Nephron progenitor cell (in vitro differentiated cells): ENCODE data around the gene SP3.
A peak's percentile ranks its signal among the peaks of the same experiment; 100 is the strongest.

ENCODE experiments used
- DNase-seq: peaks from one replicate; pipeline ENCODE4 v3.0.0; 2021
- H3K27ac Mint-ChIP-seq: 2 replicates; pipeline ENCODE4 v1.8.0; 2021; ENCODE audit warnings: mild to moderate bottlenecking, moderate library complexity, mixed read lengths
- H3K27me3 Mint-ChIP-seq: 2 replicates; pipeline ENCODE4 v1.8.0; 2021; ENCODE audit warnings: mild to moderate bottlenecking, low read depth, mixed read lengths; ENCODE audit not compliant: poor library complexity
- H3K36me3 Mint-ChIP-seq: 2 replicates; pipeline ENCODE4 v1.8.0; 2021; ENCODE audit warnings: low read depth, mixed read lengths
- H3K4me1 Mint-ChIP-seq: 2 replicates; pipeline ENCODE4 v1.8.0; 2021; ENCODE audit warnings: mixed read lengths
- H3K4me3 Mint-ChIP-seq: 2 replicates; pipeline ENCODE4 v1.8.0; 2021; ENCODE audit warnings: mild to moderate bottlenecking, moderate library complexity, mixed read lengths
- H3K9me3 Mint-ChIP-seq: 2 replicates; pipeline ENCODE4 v1.8.0; 2021; ENCODE audit warnings: mild to moderate bottlenecking, moderate library complexity, mixed read lengths
- TF ChIP-seq, protein P1 (sequence below): fragments of 200-600 bp; sonication (generic); IDR thresholded peaks from 2 replicates; pipeline ENCODE4 v1.5.0; 2021; ENCODE audit warnings: antibody characterized with exemption

SP3 gene

DNA sequence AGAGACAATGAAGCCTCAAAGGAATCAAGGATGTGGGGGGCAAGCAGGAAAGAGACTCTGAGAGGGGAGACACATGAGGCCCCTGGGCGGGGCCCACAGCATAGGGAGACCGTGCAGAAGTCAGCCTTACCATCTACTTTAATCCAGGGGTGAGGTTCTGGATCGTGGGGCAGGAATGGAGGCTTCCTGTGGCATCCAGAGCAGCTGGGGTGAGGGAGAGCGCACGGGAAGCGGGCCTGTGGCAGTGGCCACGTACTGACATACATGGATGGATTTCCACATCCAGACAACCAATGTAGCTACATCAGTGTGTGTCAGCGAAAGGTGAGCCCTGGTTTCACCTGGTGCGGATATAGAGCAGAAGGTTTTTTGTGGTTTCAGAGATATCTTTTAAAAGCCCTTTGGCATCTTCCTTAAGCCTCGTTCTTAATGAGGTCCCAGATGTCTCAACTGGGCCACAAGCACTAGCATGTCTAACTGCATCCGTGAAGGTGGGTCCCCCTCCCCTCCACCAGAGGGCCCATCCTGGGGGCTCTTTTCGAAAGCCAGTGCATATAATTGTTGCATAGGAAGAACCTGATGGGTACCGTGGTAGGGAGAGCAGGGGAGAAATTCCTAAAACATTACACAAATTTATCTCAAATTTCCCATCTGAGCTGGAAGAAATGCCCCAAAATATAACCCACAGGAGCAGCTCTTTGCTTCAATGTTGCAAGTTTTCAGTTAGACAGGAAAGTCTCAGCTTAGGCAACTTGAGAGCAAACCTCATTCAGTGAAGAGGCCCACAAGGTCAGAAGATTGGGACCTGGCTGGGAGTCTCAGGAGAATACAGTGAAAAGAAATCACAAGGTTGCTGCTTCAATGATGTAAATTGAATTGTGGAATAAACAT is 90.9 kb downstream of the SP3 start:
- no peak for DNase-seq
- H3K36me3 Mint-ChIP-seq: no peaks in the 10 kb centered on the region
- no peak overlapping the region for H3K4me3 Mint-ChIP-seq
- H3K9me3 Mint-ChIP-seq: no peaks in the 10 kb centered on the region
- peaks cover 4% of the 10 kb centered on the region for H3K27me3 Mint-ChIP-seq
- TF ChIP-seq, protein P1, sequence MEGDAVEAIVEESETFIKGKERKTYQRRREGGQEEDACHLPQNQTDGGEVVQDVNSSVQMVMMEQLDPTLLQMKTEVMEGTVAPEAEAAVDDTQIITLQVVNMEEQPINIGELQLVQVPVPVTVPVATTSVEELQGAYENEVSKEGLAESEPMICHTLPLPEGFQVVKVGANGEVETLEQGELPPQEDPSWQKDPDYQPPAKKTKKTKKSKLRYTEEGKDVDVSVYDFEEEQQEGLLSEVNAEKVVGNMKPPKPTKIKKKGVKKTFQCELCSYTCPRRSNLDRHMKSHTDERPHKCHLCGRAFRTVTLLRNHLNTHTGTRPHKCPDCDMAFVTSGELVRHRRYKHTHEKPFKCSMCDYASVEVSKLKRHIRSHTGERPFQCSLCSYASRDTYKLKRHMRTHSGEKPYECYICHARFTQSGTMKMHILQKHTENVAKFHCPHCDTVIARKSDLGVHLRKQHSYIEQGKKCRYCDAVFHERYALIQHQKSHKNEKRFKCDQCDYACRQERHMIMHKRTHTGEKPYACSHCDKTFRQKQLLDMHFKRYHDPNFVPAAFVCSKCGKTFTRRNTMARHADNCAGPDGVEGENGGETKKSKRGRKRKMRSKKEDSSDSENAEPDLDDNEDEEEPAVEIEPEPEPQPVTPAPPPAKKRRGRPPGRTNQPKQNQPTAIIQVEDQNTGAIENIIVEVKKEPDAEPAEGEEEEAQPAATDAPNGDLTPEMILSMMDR: no peak
- peaks cover 29% of the 10 kb centered on the region for H3K4me1 Mint-ChIP-seq
- H3K27ac Mint-ChIP-seq: peak overlapping the region; percentile 36

DNA sequence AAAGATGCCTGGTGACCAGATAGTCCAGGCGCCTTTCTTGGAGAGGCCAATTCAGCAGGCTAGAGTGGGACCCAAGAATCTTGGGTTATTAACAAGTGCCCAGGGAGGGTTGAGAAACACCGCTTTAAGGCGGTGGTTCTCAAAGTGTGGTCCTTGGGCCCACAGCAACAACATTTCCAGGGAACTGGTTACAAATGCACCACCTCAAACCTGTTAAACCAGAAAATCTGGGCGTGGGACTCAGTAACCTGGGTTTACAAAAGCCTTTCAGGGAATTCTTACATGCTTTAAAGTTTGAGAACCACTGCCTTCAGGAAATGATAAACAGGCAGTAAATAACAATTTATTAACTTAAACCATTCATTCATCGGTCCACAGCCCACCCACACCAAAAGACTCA is 92.5 kb downstream of the SP3 start:
- Mint-ChIP-seq H3K27ac (no peak overlapping the region), H3K9me3 (no peaks in the 10 kb centered on the region), H3K36me3 (no peaks in the 10 kb centered on the region), H3K4me3 (no peak overlapping the region), H3K27me3 (peaks cover 4% of the 10 kb centered on the region), H3K4me1 (peaks cover 42% of the 10 kb centered on the region)
- no peak for DNase-seq
- TF ChIP-seq, protein P1: no peak

DNA sequence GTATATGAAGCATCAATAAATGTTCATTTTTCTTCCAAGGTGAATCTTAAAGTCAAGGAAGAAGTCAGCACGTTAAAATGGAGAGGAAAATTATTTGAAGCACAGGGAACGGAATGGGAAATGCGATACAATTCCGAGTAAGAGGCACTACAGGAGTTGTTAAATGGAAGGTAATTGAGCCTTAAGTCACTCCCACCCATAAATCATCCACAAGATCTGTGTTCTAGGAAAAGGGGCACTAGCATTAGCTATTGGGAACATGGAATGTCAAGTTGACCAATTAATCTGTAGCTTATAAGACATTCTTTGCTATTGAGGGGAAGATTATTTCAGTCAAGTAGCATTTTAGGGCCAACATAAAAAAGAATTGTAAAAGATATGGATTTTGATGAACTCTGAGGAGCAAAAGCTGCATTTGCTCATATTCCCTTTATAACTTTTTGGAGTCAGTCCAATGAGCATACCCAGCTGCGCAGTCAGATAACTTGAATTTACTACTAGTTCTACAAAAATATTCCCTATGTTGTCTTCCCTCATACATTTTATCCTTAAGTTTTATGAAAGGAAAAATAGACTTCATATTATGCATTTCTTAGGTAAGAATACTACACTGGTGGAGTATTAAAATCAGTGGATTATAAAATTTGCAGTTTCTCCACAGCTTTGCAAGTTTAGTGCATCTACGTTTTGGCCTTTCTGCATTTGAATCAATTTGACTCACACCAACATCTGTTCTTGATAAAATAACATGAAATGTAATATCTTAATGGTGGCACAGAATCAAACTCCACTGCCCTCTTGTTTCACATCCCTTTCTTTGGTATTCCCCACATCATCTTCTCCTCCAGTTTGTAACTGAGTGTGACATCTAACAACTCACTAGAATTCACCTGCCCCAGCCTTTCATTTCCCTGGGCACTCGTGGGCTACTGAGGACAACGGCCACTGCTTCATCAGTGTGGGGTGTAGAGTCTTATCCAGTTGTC is 95.6 kb downstream of the SP3 start:
- H3K27ac Mint-ChIP-seq: no peak overlapping the region
- peaks cover 46% of the 10 kb centered on the region for H3K4me1 Mint-ChIP-seq
- no peaks in the 10 kb centered on the region for H3K9me3 Mint-ChIP-seq
- DNase-seq: no peak
- H3K36me3 Mint-ChIP-seq: no peaks in the 10 kb centered on the region
- TF ChIP-seq, protein P1: no peak
- peaks cover 4% of the 10 kb centered on the region for H3K27me3 Mint-ChIP-seq
- no peak overlapping the region for H3K4me3 Mint-ChIP-seq

DNA sequence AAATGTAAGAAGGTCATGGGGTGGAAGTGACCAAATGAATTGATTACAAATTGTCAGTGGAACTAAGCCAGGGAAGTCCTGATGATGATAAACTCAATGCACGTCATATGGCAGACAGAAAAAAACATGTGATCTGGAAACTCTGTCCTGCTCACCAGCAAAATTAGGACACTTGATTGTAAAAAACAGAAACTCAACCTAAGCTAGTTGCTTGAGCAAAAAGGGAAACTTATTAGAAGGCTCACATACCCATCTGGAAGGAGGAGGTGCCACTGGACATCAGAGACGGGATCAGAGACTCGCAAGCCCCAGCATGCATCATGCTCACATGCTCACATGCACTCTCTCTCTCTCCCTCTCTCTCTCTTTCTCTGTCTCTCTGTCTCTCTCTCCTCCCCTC is 96.8 kb downstream of the SP3 start:
- Mint-ChIP-seq H3K9me3 (no peaks in the 10 kb centered on the region), H3K4me3 (no peak overlapping the region), H3K4me1 (peaks cover 34% of the 10 kb centered on the region), H3K27ac (no peak overlapping the region), H3K27me3 (peaks cover 10% of the 10 kb centered on the region), H3K36me3 (no peaks in the 10 kb centered on the region)
- DNase-seq: no peak
- TF ChIP-seq, protein P1: no peak

DNA sequence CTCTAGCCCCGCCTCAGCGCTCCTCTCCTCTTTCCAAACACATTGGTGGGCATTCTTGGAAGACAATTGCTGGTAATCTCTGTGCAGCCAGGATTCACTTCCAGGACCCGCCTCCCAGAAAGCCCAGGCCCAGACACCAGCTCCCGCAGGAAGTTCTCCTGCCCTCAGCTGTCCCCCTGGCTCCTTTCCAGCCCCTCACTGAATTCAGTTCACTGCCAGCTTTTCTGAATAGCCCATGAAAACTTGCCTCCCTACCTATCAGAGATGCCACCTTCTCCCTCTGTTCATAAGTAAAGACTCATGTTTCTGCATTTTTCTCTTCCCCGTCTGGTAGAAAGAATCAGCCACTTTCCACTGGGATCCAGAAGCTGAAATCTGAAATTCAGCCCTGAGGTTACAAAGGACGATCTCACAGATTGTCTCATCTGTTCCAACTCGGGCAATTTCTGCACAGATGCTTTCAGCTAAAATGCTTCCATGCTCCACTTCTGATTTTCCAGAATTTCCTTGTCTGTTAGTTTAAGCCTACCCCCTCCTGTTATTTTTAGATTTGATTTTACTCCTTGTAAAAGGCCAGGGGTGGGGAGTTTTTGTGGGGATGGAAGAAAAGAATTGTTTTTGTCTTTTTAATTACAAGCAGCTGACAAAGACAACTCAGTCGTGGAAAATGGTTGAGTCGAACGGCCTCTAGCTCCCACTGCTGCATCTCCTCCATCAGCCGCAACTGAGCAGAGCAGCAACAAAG is 98.1 kb downstream of the SP3 start:
- no peak for DNase-seq
- H3K4me1 Mint-ChIP-seq: peaks cover 34% of the 10 kb centered on the region

More for the DNA sequence above, 98.1 kb downstream of the SP3 start:
- Mint-ChIP-seq H3K4me3 (no peak overlapping the region), H3K27me3 (peaks cover 12% of the 10 kb centered on the region), H3K36me3 (no peaks in the 10 kb centered on the region), H3K9me3 (no peaks in the 10 kb centered on the region), H3K27ac (no peak overlapping the region)
- TF ChIP-seq, protein P1: no peak
